Measurements from ENCODE around the gene MISP3. TPM values are rescaled to one million over a fixed set of nuclear protein-coding genes. Genes with fewer than 3 reads are reported as not detected.
A peak's percentile ranks its signal among the peaks of the same experiment; 100 is the strongest.

The MISP3 gene
- total RNA-seq, 2 experiments from 2014 or later = 0.39 to 0.49 TPM

DNA sequence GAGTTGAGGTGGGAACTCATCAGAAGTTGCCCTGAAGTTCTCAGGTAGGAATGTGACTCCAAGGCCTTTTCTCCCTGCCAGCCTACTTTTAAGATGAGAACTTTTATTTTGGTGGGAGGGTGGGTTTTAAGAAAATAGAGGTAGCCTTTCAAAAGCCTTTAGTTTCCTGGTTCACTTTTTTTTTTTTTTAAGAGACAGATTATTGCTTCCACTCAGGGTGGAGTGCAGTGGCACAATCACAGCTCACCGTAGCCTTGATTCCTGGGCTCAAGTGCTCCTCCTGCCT, 10.0 kb downstream of the MISP3 start:
- peaks cover 23% of the 10 kb centered on the region for H3K4me1 ChIP-seq (ENCODE audit: insufficient read depth, low read length)
- Mint-ChIP-seq H3K36me3 (ENCODE audit: low read depth) (no peaks in the 10 kb centered on the region), H3K4me3 (peak overlapping the region; percentile 91), H3K9me3 (no peaks in the 10 kb centered on the region), H3K4me1 (ENCODE audit: low read depth) (peaks cover 14% of the 10 kb centered on the region), H3K27ac (no peak overlapping the region), H3K27me3 (no peaks in the 10 kb centered on the region)
- no peaks in the 10 kb centered on the region for H3K36me3 ChIP-seq (ENCODE audit: insufficient read depth, low read length)
- H3K4me3 ChIP-seq (ENCODE audit: low read length) = no peak overlapping the region
- DNase-seq (no peak), ATAC-seq (ENCODE audit: poor library complexity) (no peak)
- no peaks in the 10 kb centered on the region for H3K27me3 ChIP-seq (ENCODE audit: control insufficient read depth in 1 of 2, insufficient read depth in 2 of 2, low read length in 2 of 2)
- H3K27ac ChIP-seq (ENCODE audit: low read depth in 1 of 2, low read length in 2 of 2) = peak overlapping the region in 1 of 2 donors; percentile 72
- H3K9me3 ChIP-seq (ENCODE audit: control insufficient read depth in 1 of 2, insufficient read depth in 1 of 2, low read length in 2 of 2) = no peaks in the 10 kb centered on the region
- intact Hi-C loops (cut with DNase I, micrococcal nuclease) = loop anchor here in 1 of 2 experiments (2.0 to 10.0 kb wide), 4 partner anchors 35 to 612 kb away; partner anchors contain the start of genes NDUFB7, PRKACA and ZNF333
- TF ChIP-seq, protein P1, sequence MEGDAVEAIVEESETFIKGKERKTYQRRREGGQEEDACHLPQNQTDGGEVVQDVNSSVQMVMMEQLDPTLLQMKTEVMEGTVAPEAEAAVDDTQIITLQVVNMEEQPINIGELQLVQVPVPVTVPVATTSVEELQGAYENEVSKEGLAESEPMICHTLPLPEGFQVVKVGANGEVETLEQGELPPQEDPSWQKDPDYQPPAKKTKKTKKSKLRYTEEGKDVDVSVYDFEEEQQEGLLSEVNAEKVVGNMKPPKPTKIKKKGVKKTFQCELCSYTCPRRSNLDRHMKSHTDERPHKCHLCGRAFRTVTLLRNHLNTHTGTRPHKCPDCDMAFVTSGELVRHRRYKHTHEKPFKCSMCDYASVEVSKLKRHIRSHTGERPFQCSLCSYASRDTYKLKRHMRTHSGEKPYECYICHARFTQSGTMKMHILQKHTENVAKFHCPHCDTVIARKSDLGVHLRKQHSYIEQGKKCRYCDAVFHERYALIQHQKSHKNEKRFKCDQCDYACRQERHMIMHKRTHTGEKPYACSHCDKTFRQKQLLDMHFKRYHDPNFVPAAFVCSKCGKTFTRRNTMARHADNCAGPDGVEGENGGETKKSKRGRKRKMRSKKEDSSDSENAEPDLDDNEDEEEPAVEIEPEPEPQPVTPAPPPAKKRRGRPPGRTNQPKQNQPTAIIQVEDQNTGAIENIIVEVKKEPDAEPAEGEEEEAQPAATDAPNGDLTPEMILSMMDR (IDR thresholded peaks at IDR 0.05) = no peak
- POLR2A ChIA-PET = interaction anchor here (1.0 to 3.0 kb wide), 4 partner anchors 9 to 54 kb away, joined by 3 to 33 read pairs (median 6); partner anchors contain the start of genes ASF1B and IL27RA
- CTCF ChIA-PET = interaction anchor here (0.7 to 4.6 kb wide), 5 partner anchors 11 to 932 kb away, joined by 3 to 26 read pairs (median 4); partner anchors contain the start of genes ASF1B, IER2, MISP3 and STX10

DNA sequence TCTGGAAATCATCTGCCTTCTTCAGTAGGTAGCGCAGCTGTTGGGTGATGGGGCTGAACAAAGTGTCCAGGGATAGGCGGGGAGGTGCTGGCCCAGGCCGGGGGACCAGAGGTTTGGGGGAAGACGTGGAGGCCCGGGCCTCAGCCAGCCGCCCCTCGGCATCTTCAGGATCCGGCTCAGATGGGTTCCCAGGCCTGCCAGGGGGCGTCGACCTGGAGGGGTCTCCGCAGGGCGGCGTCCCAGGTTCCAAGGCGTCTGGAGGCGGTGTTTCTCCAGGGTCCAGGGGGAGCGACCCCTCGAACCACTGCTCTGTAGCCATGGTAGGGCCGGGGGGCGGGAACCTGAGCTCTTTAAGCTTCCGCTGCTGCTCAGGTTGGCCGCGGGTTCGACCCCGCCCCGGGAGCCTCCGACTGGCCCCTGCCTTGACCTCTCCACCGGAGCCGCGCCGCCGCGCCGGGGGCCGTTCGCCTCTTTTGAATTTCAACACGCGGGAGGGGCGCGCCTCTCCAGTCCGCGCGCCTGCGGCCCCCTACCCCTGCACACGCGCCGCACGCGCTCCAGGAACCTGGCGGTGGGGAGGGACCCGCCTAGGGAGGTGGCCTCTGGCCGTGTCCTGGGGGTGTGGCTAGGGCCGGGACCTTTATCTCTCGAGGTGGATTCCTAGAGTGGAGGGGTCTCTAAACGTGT, 12.9 kb downstream of the MISP3 start, which contains the start of gene C19orf67:
Gene C19orf67, minus strand, starts transcription at position 475 of the 687 bp plus-strand sequence. Its CDS starts 156 bp downstream, at position 319.
- Histone ChIP-seq H3K27ac (ENCODE audit: low read depth in 1 of 2, low read length in 2 of 2) (no peak within 1 kb of the TSS), H3K36me3 (ENCODE audit: insufficient read depth, low read length) (peaks cover 12% of the 10 kb centered on the region), H3K4me3 (ENCODE audit: low read length) (no peak within 1 kb of the TSS), H3K4me1 (ENCODE audit: insufficient read depth, low read length) (peaks cover 28% of the 10 kb centered on the region), H3K27me3 (ENCODE audit: control insufficient read depth in 1 of 2, insufficient read depth in 2 of 2, low read length in 2 of 2) (no peaks in the 10 kb centered on the region), H3K9me3 (ENCODE audit: control insufficient read depth in 1 of 2, insufficient read depth in 1 of 2, low read length in 2 of 2) (no peaks in the 10 kb centered on the region)
- TF ChIP-seq, protein P1 (IDR thresholded peaks at IDR 0.05) = no peak
- ChIA-PET POLR2A (no interaction called here), CTCF (no interaction called here)
- peaks cover 19% of the 10 kb centered on the region for H3K4me1 Mint-ChIP-seq (ENCODE audit: low read depth)
- peaks cover 17% of the 10 kb centered on the region for H3K36me3 Mint-ChIP-seq (ENCODE audit: low read depth)
- no peaks in the 10 kb centered on the region for H3K9me3 Mint-ChIP-seq
- no peak within 1 kb of the TSS for H3K27ac Mint-ChIP-seq
- H3K27me3 Mint-ChIP-seq = no peaks in the 10 kb centered on the region
- H3K4me3 Mint-ChIP-seq = peak within 1 kb of the TSS; percentile 58
- intact Hi-C loops (cut with DNase I, micrococcal nuclease) = loop anchor here in 1 of 2 experiments (10.0 kb wide), 1 partner anchor 609 kb away; the partner anchor contains the start of gene ZNF333
- ATAC-seq (ENCODE audit: poor library complexity) (no peak), DNase-seq (peak in 1 of 14 experiments; percentile 35)

DNA sequence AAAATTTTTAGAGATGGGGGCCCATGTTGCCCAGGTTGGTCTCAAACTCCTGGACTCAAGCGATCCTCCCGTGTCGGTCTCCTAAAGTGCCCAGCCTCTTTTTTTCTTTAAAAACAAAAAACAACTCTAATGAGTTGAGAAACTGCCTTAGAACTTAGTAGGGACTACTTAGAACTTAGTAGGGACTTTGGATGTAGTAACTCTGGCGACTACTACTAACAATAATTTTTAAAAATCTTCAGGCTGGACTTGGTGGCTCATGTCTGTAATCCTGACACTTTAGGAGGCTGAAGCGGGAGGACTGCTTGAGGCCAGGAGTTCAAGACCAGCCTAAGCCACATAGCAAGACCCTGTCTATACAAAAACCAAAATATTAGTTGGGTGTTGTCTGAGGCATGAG, 13.5 kb downstream of the MISP3 start:
- no peak overlapping the region for H3K27ac ChIP-seq (ENCODE audit: low read depth in 1 of 2, low read length in 2 of 2)
- peaks cover 17% of the 10 kb centered on the region for H3K4me1 Mint-ChIP-seq (ENCODE audit: low read depth)
- no peaks in the 10 kb centered on the region for H3K9me3 Mint-ChIP-seq
- H3K4me3 Mint-ChIP-seq = peak overlapping the region; percentile 58
- no peaks in the 10 kb centered on the region for H3K9me3 ChIP-seq (ENCODE audit: control insufficient read depth in 1 of 2, insufficient read depth in 1 of 2, low read length in 2 of 2)
- ChIA-PET POLR2A (no interaction called here), CTCF (no interaction called here)
- TF ChIP-seq, protein P1 (IDR thresholded peaks at IDR 0.05) = no peak
- H3K27ac Mint-ChIP-seq = no peak overlapping the region
- H3K4me1 ChIP-seq (ENCODE audit: insufficient read depth, low read length) = peaks cover 22% of the 10 kb centered on the region
- H3K36me3 ChIP-seq (ENCODE audit: insufficient read depth, low read length) = peaks cover 12% of the 10 kb centered on the region
- no peaks in the 10 kb centered on the region for H3K27me3 ChIP-seq (ENCODE audit: control insufficient read depth in 1 of 2, insufficient read depth in 2 of 2, low read length in 2 of 2)
- ATAC-seq (ENCODE audit: poor library complexity) (no peak), DNase-seq (no peak)
- H3K27me3 Mint-ChIP-seq = no peaks in the 10 kb centered on the region
- no peak overlapping the region for H3K4me3 ChIP-seq (ENCODE audit: low read length)
- intact Hi-C loops (cut with DNase I, micrococcal nuclease) = loop anchor here in 1 of 2 experiments (10.0 kb wide), 1 partner anchor 609 kb away; the partner anchor contains the start of gene ZNF333
- peaks cover 17% of the 10 kb centered on the region for H3K36me3 Mint-ChIP-seq (ENCODE audit: low read depth)

Measured in CD4-positive, alpha-beta T cell (primary cell).